GM23338 (cell line): ENCODE results near the gene CMIP. TPM values are rescaled to one million over a fixed set of nuclear protein-coding genes. Genes with fewer than 3 reads are reported as not detected.
A peak's percentile ranks its signal among the peaks of the same experiment; 100 is the strongest.

ENCODE experiments used
- ATAC-seq: fragments of 200-7000 bp; cut with Tn5 transposase; 3 replicates; pipeline ENCODE4 v1.9.1; 2020
- DNase-seq: peaks from one replicate; pipeline ENCODE4 v3.0.0-alpha.2; 2015; ENCODE audit warnings: low spot score
- H2AFZ ChIP-seq: fragments of 200-600 bp; sonication (generic); 2 replicates; pipeline ENCODE4 v1.8.0; 2016; ENCODE audit warnings: antibody characterized with exemption, mild to moderate bottlenecking, moderate library complexity
- H3F3A ChIP-seq: fragments of 200-600 bp; sonication (generic); replicated peaks from 2 replicates; pipeline ENCODE4 v1.8.0; 2017; ENCODE audit warnings: antibody characterized with exemption, mixed run types, low read depth
- H3K27ac ChIP-seq: fragments of 200-600 bp; sonication (generic); 2 replicates; pipeline ENCODE4 v1.6.1; 2016; ENCODE audit warnings: low read depth
- H3K27me3 ChIP-seq: fragments of 200-600 bp; sonication (generic); 2 replicates; pipeline ENCODE4 v1.8.0; 2016; ENCODE audit warnings: mild to moderate bottlenecking, mixed run types, moderate library complexity; ENCODE audit not compliant: insufficient read depth
- H3K36me3 ChIP-seq: fragments of 200-600 bp; sonication (generic); 2 replicates; pipeline ENCODE4 v1.8.0; 2016; ENCODE audit warnings: mild to moderate bottlenecking; ENCODE audit not compliant: insufficient read depth
- H3K4me1 ChIP-seq: fragments of 200-600 bp; sonication (generic); 2 replicates; pipeline ENCODE4 v1.8.0; 2016; ENCODE audit warnings: mild to moderate bottlenecking, moderate library complexity; ENCODE audit not compliant: insufficient read depth
- H3K4me2 ChIP-seq: fragments of 200-600 bp; sonication (generic); 2 replicates; pipeline ENCODE4 v1.7.1; 2017; ENCODE audit warnings: mixed run types
- H3K4me3 ChIP-seq: fragments of 200-600 bp; sonication (generic); 2 replicates; pipeline ENCODE4 v1.6.1; 2016; ENCODE audit warnings: mixed run types
- H3K79me2 ChIP-seq: fragments of 200-600 bp; sonication (generic); replicated peaks from 2 replicates; pipeline ENCODE4 v1.8.0; 2017; ENCODE audit warnings: mild to moderate bottlenecking; ENCODE audit not compliant: insufficient read depth
- H3K9me2 ChIP-seq: fragments of 200-600 bp; sonication (generic); 2 replicates; pipeline ENCODE4 v1.8.0; 2017; ENCODE audit not compliant: insufficient read depth
- H4K20me1 ChIP-seq: fragments of 200-600 bp; sonication (generic); replicated peaks from 2 replicates; pipeline ENCODE4 v1.8.0; 2017; ENCODE audit warnings: mild to moderate bottlenecking; ENCODE audit not compliant: insufficient read depth
- H3K27ac Mint-ChIP-seq: 2 replicates; pipeline ENCODE4 v1.8.0; 2020; ENCODE audit warnings: inconsistent platforms, mild to moderate bottlenecking, moderate library complexity, mixed read lengths
- H3K27me3 Mint-ChIP-seq: 3 replicates; pipeline ENCODE4 v1.8.0; 2022; ENCODE audit warnings: low read depth, mild to moderate bottlenecking, moderate library complexity, mixed read lengths, inconsistent platforms; ENCODE audit not compliant: insufficient read depth, poor library complexity
- H3K36me3 Mint-ChIP-seq: 3 replicates; pipeline ENCODE4 v1.8.0; 2021; ENCODE audit warnings: low read depth, mild to moderate bottlenecking, inconsistent platforms, moderate library complexity, mixed read lengths
- H3K4me1 Mint-ChIP-seq: 3 replicates; pipeline ENCODE4 v1.8.0; 2020; ENCODE audit warnings: mild to moderate bottlenecking, inconsistent platforms, mixed read lengths
- H3K4me3 Mint-ChIP-seq: 3 replicates; pipeline ENCODE4 v1.8.0; 2021; ENCODE audit warnings: moderate library complexity, mild to moderate bottlenecking, inconsistent platforms, mixed read lengths
- H3K9me3 Mint-ChIP-seq: 3 replicates; pipeline ENCODE4 v1.8.0; 2020; ENCODE audit warnings: moderate library complexity, mild to moderate bottlenecking, inconsistent platforms, mixed read lengths
- EZH2 ChIP-seq: fragments of 200-600 bp; sonication (generic); IDR thresholded peaks from one replicate; pipeline ENCODE4 v1.8.0; 2017; ENCODE audit warnings: antibody characterized with exemption, mild to moderate bottlenecking, low read depth; ENCODE audit not compliant: unreplicated experiment
- EZH2phosphoT487 ChIP-seq: fragments of 200-600 bp; sonication (generic); IDR thresholded peaks from one replicate; pipeline ENCODE4 v1.8.1; 2018; ENCODE audit warnings: antibody characterized with exemption; ENCODE audit not compliant: unreplicated experiment
- JUNB ChIP-seq: IDR thresholded peaks from one replicate; pipeline ENCODE4 v1.6.1; 2016; ENCODE audit warnings: antibody characterized with exemption; ENCODE audit not compliant: unreplicated experiment
- NANOG ChIP-seq: IDR thresholded peaks from 2 replicates; pipeline ENCODE4 v1.6.1; 2016; ENCODE audit warnings: antibody characterized with exemption, borderline replicate concordance
- REST ChIP-seq: IDR thresholded peaks from one replicate; pipeline ENCODE4 v1.6.1; 2018; ENCODE audit warnings: antibody characterized with exemption; ENCODE audit not compliant: unreplicated experiment
- polyA plus RNA-seq: library from polyadenylated mRNA; unstranded; fragments of >200 nt; fragmentation: Nextera tagmentation; extraction: Ambion mirVana; gene quantifications from 2 replicates; pipeline ENCODE4 v1.2.1, GENCODE V29; 2016
- total RNA-seq: library from RNA; depleted of rRNA; stranded (reverse); fragments of >200 nt; shearing (Covaris generic); gene quantifications from 2 replicates; pipeline ENCODE4 v1.2.3, GENCODE V29; 2014
- TF ChIP-seq, protein P1 (sequence below): fragments of 250-450 bp; sonication (Bioruptor Pico); IDR thresholded peaks from 2 replicates; pipeline ENCODE4 v1.5.0; 2020; ENCODE audit warnings: mild to moderate bottlenecking, moderate library complexity
- TF ChIP-seq, protein P2 (sequence below): IDR thresholded peaks from 2 replicates; pipeline ENCODE4 v1.6.1; 2016; ENCODE audit warnings: antibody characterized with exemption
- TF ChIP-seq, protein P3 (sequence below), 2 experiments: fragments of 200-600 bp in 1 of 2; sonication (generic) in 1 of 2; conservative IDR thresholded peaks; 2 replicates each; pipeline versions ENCODE4 v1.5.1 to v1.6.1; 2016 to 2017; ENCODE audit warnings: antibody characterized with exemption in 2 of 2, low read depth in 2 of 2, mild to moderate bottlenecking in 2 of 2, moderate library complexity in 1 of 2

Gene CMIP
- total and polyA plus RNA-seq, 2 experiments from 2014 or later: 9.5 to 62.3 TPM

GRCh38 chr16:81565321-81566028 is 120.9 kb downstream of the CMIP start:
- Mint-ChIP-seq H3K4me3 (no peak overlapping the region), H3K36me3 (no peaks in the 10 kb centered on the region; the same call in 2 of the 3 replicates), H3K4me1 (peaks cover 31% of the 10 kb centered on the region), H3K27me3 (peaks cover 10% of the 10 kb centered on the region), H3K9me3 (no peaks in the 10 kb centered on the region), H3K27ac (no peak overlapping the region)
- no peak overlapping the region for H3K4me2 ChIP-seq
- H2AFZ ChIP-seq: no peak overlapping the region
- TF ChIP-seq, protein P1, sequence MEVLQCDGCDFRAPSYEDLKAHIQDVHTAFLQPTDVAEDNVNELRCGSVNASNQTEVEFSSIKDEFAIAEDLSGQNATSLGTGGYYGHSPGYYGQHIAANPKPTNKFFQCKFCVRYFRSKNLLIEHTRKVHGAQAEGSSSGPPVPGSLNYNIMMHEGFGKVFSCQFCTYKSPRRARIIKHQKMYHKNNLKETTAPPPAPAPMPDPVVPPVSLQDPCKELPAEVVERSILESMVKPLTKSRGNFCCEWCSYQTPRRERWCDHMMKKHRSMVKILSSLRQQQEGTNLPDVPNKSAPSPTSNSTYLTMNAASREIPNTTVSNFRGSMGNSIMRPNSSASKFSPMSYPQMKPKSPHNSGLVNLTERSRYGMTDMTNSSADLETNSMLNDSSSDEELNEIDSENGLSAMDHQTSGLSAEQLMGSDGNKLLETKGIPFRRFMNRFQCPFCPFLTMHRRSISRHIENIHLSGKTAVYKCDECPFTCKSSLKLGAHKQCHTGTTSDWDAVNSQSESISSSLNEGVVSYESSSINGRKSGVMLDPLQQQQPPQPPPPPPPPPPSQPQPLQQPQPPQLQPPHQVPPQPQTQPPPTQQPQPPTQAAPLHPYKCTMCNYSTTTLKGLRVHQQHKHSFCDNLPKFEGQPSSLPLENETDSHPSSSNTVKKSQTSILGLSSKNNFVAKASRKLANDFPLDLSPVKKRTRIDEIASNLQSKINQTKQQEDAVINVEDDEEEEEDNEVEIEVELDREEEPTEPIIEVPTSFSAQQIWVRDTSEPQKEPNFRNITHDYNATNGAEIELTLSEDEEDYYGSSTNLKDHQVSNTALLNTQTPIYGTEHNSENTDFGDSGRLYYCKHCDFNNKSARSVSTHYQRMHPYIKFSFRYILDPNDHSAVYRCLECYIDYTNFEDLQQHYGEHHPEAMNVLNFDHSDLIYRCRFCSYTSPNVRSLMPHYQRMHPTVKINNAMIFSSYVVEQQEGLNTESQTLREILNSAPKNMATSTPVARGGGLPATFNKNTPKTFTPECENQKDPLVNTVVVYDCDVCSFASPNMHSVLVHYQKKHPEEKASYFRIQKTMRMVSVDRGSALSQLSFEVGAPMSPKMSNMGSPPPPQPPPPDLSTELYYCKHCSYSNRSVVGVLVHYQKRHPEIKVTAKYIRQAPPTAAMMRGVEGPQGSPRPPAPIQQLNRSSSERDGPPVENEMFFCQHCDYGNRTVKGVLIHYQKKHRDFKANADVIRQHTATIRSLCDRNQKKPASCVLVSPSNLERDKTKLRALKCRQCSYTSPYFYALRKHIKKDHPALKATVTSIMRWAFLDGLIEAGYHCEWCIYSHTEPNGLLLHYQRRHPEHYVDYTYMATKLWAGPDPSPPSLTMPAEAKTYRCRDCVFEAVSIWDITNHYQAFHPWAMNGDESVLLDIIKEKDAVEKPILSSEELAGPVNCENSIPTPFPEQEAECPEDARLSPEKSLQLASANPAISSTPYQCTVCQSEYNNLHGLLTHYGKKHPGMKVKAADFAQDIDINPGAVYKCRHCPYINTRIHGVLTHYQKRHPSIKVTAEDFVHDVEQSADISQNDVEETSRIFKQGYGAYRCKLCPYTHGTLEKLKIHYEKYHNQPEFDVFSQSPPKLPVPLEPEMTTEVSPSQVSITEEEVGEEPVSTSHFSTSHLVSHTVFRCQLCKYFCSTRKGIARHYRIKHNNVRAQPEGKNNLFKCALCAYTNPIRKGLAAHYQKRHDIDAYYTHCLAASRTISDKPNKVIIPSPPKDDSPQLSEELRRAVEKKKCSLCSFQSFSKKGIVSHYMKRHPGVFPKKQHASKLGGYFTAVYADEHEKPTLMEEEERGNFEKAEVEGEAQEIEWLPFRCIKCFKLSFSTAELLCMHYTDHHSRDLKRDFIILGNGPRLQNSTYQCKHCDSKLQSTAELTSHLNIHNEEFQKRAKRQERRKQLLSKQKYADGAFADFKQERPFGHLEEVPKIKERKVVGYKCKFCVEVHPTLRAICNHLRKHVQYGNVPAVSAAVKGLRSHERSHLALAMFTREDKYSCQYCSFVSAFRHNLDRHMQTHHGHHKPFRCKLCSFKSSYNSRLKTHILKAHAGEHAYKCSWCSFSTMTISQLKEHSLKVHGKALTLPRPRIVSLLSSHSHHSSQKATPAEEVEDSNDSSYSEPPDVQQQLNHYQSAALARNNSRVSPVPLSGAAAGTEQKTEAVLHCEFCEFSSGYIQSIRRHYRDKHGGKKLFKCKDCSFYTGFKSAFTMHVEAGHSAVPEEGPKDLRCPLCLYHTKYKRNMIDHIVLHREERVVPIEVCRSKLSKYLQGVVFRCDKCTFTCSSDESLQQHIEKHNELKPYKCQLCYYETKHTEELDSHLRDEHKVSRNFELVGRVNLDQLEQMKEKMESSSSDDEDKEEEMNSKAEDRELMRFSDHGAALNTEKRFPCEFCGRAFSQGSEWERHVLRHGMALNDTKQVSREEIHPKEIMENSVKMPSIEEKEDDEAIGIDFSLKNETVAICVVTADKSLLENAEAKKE (CRISPR knock-in tag): no peak
- no peak for TF ChIP-seq EZH2
- TF ChIP-seq, protein P2, sequence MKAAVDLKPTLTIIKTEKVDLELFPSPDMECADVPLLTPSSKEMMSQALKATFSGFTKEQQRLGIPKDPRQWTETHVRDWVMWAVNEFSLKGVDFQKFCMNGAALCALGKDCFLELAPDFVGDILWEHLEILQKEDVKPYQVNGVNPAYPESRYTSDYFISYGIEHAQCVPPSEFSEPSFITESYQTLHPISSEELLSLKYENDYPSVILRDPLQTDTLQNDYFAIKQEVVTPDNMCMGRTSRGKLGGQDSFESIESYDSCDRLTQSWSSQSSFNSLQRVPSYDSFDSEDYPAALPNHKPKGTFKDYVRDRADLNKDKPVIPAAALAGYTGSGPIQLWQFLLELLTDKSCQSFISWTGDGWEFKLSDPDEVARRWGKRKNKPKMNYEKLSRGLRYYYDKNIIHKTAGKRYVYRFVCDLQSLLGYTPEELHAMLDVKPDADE: no peak
- TF ChIP-seq JUNB: no peak
- no peak for TF ChIP-seq NANOG
- no peak for TF ChIP-seq REST
- TF ChIP-seq, protein P3, sequence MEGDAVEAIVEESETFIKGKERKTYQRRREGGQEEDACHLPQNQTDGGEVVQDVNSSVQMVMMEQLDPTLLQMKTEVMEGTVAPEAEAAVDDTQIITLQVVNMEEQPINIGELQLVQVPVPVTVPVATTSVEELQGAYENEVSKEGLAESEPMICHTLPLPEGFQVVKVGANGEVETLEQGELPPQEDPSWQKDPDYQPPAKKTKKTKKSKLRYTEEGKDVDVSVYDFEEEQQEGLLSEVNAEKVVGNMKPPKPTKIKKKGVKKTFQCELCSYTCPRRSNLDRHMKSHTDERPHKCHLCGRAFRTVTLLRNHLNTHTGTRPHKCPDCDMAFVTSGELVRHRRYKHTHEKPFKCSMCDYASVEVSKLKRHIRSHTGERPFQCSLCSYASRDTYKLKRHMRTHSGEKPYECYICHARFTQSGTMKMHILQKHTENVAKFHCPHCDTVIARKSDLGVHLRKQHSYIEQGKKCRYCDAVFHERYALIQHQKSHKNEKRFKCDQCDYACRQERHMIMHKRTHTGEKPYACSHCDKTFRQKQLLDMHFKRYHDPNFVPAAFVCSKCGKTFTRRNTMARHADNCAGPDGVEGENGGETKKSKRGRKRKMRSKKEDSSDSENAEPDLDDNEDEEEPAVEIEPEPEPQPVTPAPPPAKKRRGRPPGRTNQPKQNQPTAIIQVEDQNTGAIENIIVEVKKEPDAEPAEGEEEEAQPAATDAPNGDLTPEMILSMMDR (conservative IDR thresholded peaks at IDR 0.05; ENCODE audit: low read depth in 2 of 2): no peak
- TF ChIP-seq EZH2phosphoT487: no peak
- no peaks in the 10 kb centered on the region for H3K9me2 ChIP-seq
- H3K79me2 ChIP-seq: peaks cover 87% of the 10 kb centered on the region
- no peaks in the 10 kb centered on the region for H3K36me3 ChIP-seq
- H3F3A ChIP-seq: no peaks in the 10 kb centered on the region
- H4K20me1 ChIP-seq: peaks cover 50% of the 10 kb centered on the region
- H3K4me3 ChIP-seq: no peak overlapping the region
- H3K27ac ChIP-seq: no peak overlapping the region
- no peaks in the 10 kb centered on the region; the same call in 1 of the 2 replicates for H3K4me1 ChIP-seq
- DNase-seq (no peak), ATAC-seq (peak; percentile 11; the same call in 1 of the 3 replicates)
- no peaks in the 10 kb centered on the region for H3K27me3 ChIP-seq
